ENCODE results near the gene SMARCA4. TPM values are rescaled to one million over a fixed set of nuclear protein-coding genes. Genes with fewer than 3 reads are reported as not detected.
A peak's percentile ranks its signal among the peaks of the same experiment; 100 is the strongest.
"Not testable (repeated sequence)": the region's sequence is repeated elsewhere in the genome, so short reads cannot be mapped to it uniquely, and the experiment has no call there.

SMARCA4 gene
- total RNA-seq, 4 donors from 2014 or later, result 42.4 to 89.9 (median 57.8) TPM

GRCh38 chr19:11091703-11092153 lies 130.9 kb downstream of the SMARCA4 start:
- TF ChIP-seq CTCF (IDR thresholded peaks at IDR 0.05), result no peak
- no peak for DNase-seq (ENCODE audit: low spot score)
- peak; percentile 27 for ATAC-seq (ENCODE audit: low FRiP score)

GRCh38 chr19:11092181-11092538 lies 131.3 kb downstream of the SMARCA4 start:
- DNase-seq (ENCODE audit: low spot score) (no peak), ATAC-seq (ENCODE audit: low FRiP score) (no peak)
- TF ChIP-seq CTCF (IDR thresholded peaks at IDR 0.05), result no peak

DNA sequence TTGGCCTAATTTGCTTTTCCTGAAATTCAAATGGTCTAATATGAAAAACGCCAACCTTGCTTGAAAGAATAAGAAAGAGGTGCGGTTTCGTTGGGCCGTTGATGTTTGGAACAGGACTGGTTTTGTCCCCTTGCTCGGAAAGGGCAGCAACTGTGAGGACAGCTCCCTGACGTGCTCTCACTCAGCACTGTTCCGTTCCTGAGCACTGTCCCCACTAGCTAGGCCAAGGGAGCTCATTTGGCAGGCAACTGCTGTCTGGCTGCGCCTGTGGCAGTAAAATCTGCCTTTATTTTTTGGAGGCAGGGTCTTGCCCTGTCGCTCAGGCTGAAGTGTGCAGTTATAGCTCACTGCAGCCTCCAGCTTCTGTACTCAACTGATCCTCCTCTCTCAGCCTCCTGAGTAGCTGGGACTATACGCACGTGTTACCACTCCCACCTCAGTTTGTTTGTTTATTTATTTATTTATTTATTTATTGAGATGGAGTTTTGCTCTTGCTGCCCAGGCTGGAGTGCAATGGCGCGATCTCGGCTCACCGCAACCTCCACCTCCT lies 132.9 kb downstream of the SMARCA4 start:
- no peak for TF ChIP-seq CTCF (IDR thresholded peaks at IDR 0.05)
- ATAC-seq (ENCODE audit: low FRiP score), result no peak
- no peak for DNase-seq (ENCODE audit: low spot score)

DNA sequence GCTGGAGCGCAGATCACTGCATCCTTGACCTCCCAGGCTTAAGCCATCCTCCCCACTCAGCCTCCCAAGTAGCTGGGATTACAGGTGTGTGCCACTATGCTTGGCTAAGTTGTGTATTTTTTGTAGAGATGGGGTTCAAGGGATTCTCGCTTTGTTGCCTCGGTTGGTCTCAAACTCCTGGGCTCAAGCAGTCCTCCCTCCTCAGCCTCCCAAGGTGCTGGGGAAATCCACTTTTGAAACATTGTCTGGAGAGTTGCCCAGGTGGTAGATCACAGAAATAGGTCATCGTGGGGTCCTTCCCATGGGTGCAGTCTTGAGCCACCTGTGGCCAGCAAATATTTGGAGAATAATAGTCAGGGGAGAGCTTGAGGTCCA lies 133.7 kb downstream of the SMARCA4 start:
- DNase-seq (ENCODE audit: low spot score) (no peak), ATAC-seq (ENCODE audit: low FRiP score) (no peak)
- no peak for TF ChIP-seq CTCF (IDR thresholded peaks at IDR 0.05)

GRCh38 chr19:11096210-11096841 lies 135.5 kb downstream of the SMARCA4 start:
- no peak for TF ChIP-seq CTCF (IDR thresholded peaks at IDR 0.05)
- DNase-seq (ENCODE audit: low spot score) (no peak), ATAC-seq (ENCODE audit: low FRiP score) (peak; percentile 3)

DNA sequence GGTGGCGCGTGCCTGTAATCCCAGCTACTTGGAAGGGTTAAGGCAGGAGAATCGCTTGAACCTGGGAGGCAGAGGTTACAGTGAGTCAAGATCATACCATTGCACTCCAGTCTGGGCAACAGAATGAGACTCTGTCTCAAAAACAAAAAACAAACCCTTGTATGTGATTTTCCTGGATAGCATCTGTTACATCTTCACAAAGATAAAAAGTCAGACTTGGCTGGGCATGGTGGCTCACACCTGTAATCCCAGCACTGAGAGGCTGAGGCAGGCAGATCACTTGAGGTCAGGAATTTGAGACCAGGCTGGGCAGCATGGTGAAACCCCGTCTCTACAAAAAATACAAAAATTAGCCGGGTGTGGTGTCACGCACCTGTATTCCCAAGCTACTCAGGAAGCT lies 136.5 kb downstream of the SMARCA4 start:
- not testable (repeated sequence) for DNase-seq (ENCODE audit: low spot score); ATAC-seq (ENCODE audit: low FRiP score)

DNA sequence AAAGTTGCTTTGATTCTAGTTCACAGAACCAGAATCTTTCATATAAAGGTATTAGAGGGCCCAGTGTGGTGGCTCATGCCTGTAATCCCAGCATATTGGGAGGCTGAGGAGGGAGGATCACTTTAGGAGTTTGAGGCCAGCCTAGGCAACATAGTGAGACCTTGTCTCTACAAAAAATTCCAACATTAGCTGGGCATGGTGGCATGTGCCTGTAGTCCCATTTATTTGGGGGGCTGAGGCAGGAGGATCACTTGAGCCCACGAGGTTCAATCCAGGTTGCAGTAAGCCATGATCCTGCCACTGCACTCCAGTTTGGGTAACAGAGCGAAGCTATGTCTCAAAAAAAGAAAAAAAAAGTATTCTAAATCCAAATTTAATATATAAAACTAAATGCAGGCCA lies 137.5 kb downstream of the SMARCA4 start:
- DNase-seq (ENCODE audit: low spot score), result no peak
- ATAC-seq (ENCODE audit: low FRiP score), result no peak
- TF ChIP-seq CTCF (IDR thresholded peaks at IDR 0.05), result no peak

Measured in omental fat pad (tissue), 4 donors.